ENCODE data around the gene DYNC1H1. TPM values are rescaled to one million over a fixed set of nuclear protein-coding genes. Genes with fewer than 3 reads are reported as not detected.

The DYNC1H1 gene
- total and polyA plus RNA-seq, 12 donors: 202 to 509 (median 348) TPM

DNA sequence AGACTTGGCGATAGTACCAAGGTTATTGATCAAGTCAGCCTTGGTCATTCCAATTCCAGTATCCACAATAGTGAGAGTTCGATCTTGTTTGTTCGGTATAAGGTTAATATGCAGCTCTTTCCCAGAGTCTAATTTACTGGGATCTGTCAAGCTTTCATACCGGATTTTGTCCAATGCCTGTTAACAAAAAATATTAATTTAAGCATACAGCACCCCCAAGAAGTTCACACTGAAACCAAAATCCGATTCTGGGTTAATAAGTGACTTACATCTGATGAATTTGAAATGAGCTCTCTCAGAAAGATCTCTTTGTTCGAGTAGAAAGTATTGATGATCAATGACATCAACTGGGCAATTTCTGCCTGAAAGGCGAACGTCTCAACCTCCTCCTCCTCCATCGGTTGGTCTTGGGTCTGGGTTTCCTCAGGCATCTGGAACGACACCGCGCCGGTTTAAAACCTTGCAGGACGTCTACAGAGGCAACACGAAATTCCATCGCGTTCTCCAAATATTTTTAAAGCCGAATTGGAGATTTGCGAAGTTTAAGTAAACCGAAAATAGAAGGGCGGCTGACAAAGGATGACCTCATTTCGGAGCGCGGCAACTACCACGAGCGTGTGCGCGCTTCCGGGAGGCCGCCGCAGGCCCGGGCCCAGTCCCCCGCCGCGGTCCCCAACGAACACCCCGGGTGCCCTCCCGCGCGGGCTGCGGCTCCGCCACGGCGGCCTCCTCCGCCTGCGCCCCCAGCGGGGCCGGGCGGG is 121.8 kb downstream of the DYNC1H1 start:
- Histone ChIP-seq H3K27ac (peak overlapping the region in 4 of 5 donors; percentile 98 to 100 (median 99)), H3K4me3 (peak overlapping the region; percentile 43 to 97 (median 68)), H3K36me3 (replicated peaks in 1 of 2) (peaks cover 0 to 47% of the 10 kb centered on the region in 2 donors), H3K4me1 (replicated peaks in 1 of 2) (peaks cover 36 to 57% of the 10 kb centered on the region in 2 donors), H3K9me3 (replicated peaks in 1 of 3) (no peaks in the 10 kb centered on the region), H3K27me3 (no peaks in the 10 kb centered on the region)
- TF ChIP-seq, protein P1, sequence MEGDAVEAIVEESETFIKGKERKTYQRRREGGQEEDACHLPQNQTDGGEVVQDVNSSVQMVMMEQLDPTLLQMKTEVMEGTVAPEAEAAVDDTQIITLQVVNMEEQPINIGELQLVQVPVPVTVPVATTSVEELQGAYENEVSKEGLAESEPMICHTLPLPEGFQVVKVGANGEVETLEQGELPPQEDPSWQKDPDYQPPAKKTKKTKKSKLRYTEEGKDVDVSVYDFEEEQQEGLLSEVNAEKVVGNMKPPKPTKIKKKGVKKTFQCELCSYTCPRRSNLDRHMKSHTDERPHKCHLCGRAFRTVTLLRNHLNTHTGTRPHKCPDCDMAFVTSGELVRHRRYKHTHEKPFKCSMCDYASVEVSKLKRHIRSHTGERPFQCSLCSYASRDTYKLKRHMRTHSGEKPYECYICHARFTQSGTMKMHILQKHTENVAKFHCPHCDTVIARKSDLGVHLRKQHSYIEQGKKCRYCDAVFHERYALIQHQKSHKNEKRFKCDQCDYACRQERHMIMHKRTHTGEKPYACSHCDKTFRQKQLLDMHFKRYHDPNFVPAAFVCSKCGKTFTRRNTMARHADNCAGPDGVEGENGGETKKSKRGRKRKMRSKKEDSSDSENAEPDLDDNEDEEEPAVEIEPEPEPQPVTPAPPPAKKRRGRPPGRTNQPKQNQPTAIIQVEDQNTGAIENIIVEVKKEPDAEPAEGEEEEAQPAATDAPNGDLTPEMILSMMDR (IDR thresholded peaks at IDR 0.05): no peak
- TF ChIP-seq POLR2A (IDR thresholded peaks at IDR 0.05): no peak
- peak in 6 of 7 donors; percentile 52 to 70 (median 64) for DNase-seq
- 1 to 4% (median 2%) methylated on average over 22 to 49 of the region's 49 CpGs for WGBS, 4 donors
- intact Hi-C loops (cut with DNase I): no loop called here

DNA sequence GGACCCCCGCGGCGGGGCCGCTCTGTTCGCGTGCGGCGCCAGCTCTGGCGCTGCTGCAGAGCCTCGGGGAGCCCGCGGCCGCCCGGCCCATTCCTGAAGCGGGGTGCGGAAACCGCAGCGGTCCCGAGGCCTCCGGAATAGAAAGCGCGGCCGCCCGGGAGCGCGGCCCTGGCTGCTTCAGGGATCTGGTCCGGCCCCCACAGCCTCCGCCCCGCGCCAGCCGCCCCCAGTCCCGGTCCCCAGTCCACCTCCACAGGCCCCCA is 122.3 kb downstream of the DYNC1H1 start:
- TF ChIP-seq POLR2A (IDR thresholded peaks at IDR 0.05): no peak
- TF ChIP-seq, protein P1 (IDR thresholded peaks at IDR 0.05): no peak
- peaks cover 36 to 55% of the 10 kb centered on the region in 2 donors for H3K4me1 ChIP-seq (replicated peaks in 1 of 2)
- peak overlapping the region; percentile 80 to 100 (median 99) for H3K27ac ChIP-seq
- peak overlapping the region; percentile 5 to 97 (median 60) for H3K4me3 ChIP-seq
- WGBS, 4 donors: 0 to 1% methylated on average over 28 to 30 of the region's 32 CpGs; no CpG with 5 or more reads in 2 of the 4 donors
- no peaks in the 10 kb centered on the region for H3K27me3 ChIP-seq
- peaks cover 0 to 42% of the 10 kb centered on the region in 2 donors for H3K36me3 ChIP-seq (replicated peaks in 1 of 2)
- no peak for DNase-seq
- H3K9me3 ChIP-seq (replicated peaks in 1 of 3): no peaks in the 10 kb centered on the region
- intact Hi-C loops (cut with DNase I): no loop called here

DNA sequence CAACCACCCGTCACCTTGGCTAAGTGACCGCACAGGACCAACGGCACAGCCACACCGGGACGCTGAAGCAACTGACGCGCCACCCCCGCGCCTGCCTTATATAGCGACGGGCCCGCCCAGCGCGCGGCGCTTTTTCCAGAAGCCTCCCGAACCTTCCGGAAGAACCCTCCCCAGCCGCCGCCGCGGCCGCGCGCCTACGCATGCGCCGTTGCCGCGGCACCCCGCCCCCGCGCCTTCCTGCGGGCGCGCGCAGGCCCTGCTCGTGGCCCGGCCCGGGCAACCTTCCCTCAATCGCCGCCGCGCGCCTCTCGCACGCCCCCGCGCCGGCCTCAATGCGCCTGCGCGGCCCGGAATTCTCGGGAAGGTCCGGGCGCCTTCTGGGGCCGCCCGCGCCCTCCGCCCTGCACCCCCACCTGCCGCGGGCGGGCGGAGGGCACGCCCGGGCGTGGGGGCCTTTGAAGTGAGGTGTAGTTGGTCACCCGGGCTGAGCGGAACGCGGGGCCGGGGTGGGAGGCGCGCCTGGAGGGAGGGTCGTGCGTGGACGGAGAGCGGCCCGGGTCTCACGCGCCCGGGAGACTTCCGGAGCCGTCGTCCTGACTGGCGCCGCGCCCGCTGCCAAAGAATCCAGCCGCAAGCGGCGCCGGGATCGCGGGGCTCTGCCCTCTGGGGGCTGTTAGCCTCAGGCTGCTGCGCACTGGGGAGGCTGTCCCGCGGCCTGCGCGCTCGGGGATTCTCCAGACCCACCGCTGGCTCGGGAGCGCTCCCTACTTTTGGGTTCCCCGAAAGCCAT is 122.8 kb downstream of the DYNC1H1 start, which contains the start of gene HSP90AA1:
Gene HSP90AA1, minus strand, starts transcription at position 73 of the 790 bp plus-strand sequence. CDS start 666 bp downstream, outside the sequence.
- Histone ChIP-seq H3K9me3 (replicated peaks in 1 of 3) (no peaks in the 10 kb centered on the region), H3K27me3 (no peaks in the 10 kb centered on the region), H3K27ac (peak within 1 kb of the TSS; percentile 85 to 100 (median 99)), H3K4me3 (peak within 1 kb of the TSS; percentile 43 to 97 (median 68)), H3K36me3 (replicated peaks in 1 of 2) (peaks cover 0 to 37% of the 10 kb centered on the region in 2 donors), H3K4me1 (replicated peaks in 1 of 2) (peaks cover 36 to 50% of the 10 kb centered on the region in 2 donors)
- TF ChIP-seq, protein P1 (IDR thresholded peaks at IDR 0.05): peak in 1 of 6 experiments; percentile 19
- peak; percentile 98 to 99 for TF ChIP-seq POLR2A (IDR thresholded peaks at IDR 0.05)
- 0% methylated on average over 14 to 106 of the region's 106 CpGs for whole genome bisulfite sequencing, 4 donors
- intact Hi-C loops (cut with DNase I): no loop called here
- DNase-seq: peak; percentile 90 to 97 (median 93)

DNA sequence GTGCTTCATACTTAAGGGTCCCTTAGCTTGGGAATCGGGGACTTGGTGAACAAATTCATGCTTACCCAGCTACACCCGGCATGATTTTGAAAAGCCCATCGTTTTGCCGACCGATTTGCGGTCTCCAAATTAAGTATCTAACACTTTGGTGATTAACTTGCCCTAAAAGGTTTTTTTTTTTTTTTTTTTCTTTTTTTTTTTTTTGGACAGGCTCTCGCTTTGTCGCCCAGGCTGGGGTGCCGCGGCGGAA is 123.3 kb downstream of the DYNC1H1 start:
- no peaks in the 10 kb centered on the region for H3K27me3 ChIP-seq
- peak overlapping the region; percentile 85 to 100 (median 99) for H3K27ac ChIP-seq
- no peak for TF ChIP-seq POLR2A (IDR thresholded peaks at IDR 0.05)
- TF ChIP-seq, protein P1 (IDR thresholded peaks at IDR 0.05): no peak
- H3K4me1 ChIP-seq (replicated peaks in 1 of 2): peaks cover 33 to 44% of the 10 kb centered on the region in 2 donors
- H3K36me3 ChIP-seq (replicated peaks in 1 of 2): peaks cover 0 to 32% of the 10 kb centered on the region in 2 donors
- intact Hi-C loops (cut with DNase I): no loop called here
- DNase-seq: no peak
- 2 to 20% (median 10%) methylated on average over 11 of the region's 11 CpGs for WGBS, 4 donors
- H3K4me3 ChIP-seq: peak overlapping the region in 3 of 4 donors; percentile 3 to 97 (median 55)
- no peaks in the 10 kb centered on the region for H3K9me3 ChIP-seq (replicated peaks in 1 of 3)

All from adrenal gland (tissue), 12 donors.